HG02610 (cell line): ENCODE measurements around the gene NET1.

ENCODE experiments used
- ATAC-seq: cut with Tn5 transposase; IDR thresholded peaks from one replicate; pipeline ENCODE4 v1.9.1; 2021; ENCODE audit warnings: mild to moderate bottlenecking, moderate library complexity; ENCODE audit not compliant: unreplicated experiment

Gene NET1

DNA sequence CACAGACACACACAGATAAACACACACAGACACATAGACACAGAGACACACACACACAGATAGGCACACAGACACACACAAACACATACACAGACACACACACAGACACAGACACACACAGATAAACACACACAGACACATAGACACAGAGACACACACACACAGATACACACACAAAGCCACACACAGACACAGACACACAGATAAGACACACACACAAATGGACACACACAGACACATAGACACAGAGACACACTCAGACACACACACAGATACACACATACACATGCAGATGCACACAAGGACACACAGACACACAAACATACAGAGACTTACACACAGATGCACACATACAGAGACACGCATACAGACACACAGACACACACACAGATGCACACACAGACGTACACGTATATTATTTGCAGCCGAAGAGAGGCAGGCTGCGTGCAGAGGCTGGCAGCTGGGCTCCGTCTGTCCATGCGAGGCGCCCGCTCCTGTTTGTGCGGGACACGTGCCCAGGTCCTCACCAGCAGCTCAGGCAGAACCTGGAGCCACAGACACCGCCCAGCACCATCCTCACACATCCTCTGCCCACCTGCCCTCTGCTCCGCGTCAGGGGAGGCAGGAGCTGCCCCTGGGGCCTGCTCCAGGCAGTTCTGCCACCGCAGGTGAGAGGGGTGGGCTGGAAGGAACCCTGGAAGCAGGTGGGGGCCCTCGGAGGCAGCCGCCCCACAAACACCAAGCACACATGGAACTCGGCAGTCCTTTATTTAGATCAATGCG, 85.8 kb downstream of the NET1 start:
- no peak for ATAC-seq

DNA sequence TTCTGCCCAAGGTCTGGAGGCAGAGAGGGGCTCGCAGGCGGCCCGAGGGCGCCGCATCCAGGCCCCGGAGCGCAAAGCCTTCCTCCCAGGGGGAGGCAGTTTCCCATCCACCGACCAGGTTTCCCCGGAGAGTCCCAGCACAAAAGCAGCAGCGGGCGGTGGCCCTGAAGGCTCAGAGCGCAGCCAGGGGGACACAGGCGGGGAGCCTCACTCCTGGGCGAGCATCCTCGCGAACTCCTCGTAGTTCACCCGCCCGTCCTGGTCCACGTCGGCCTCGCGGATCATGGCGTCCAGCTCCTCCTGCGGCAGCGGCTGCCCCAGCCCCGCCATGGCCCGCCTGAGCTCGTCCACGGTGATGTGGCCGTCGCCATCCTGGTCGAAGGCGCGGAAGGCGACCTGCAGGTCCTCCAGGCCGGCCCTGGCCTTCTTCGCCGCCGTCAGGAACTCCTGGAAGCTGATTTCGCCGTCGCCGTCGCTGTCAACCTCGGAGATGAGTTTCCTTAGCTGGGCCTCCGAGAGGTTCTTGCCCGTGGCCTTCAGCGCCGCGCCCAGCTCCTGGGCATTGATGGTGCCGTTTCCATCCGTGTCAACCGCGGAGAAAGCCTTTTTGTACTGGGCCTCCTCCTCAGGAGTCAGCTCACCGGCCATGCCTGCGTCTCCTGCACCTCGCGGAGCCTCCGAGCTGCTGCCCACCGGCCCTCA, 86.6 kb downstream of the NET1 start:
- ATAC-seq = no peak

DNA sequence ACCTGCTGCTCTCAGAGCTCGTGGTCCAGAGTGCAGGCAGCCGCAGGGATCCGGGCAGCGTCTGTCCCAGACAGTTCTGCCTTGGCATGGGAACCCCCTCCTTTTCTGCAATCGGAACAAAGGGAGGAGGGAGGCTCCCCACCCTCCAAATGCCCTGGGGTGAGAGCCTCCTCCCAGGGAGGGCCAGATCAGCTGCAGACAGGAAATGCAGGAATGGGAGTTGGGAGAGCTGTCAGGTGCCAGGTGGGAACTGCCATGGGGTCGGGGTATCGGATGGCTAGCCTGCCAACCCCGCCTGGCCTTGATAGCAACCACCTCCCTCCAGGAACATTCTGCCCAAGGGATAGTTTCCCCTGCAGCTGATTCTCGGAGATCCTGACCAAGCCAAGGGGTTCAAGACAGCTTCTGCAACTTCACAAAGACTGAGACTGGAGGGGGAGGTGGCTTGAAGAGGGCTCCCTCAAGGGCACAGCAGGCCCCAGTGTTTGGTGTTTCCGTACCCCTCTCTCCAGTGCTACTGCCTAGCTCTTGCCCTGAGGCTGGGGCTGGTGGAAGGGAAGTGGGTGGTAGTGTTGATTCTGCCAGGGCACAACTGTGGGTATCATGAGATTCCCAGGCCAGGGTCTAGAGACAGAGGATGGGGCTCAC, 87.3 kb downstream of the NET1 start, which contains the start of gene CALML5:
TSS of gene CALML5 (minus strand) at position 78 of the 648 bp plus-strand sequence. CDS start 132 bp downstream, outside the sequence.
- ATAC-seq = no peak

GRCh38 chr10:5500162-5500670, 87.9 kb downstream of the NET1 start:
- no peak for ATAC-seq

GRCh38 chr10:5500910-5501309, 88.6 kb downstream of the NET1 start:
- no peak for ATAC-seq

GRCh38 chr10:5502061-5502521, 89.7 kb downstream of the NET1 start:
- no peak for ATAC-seq

DNA sequence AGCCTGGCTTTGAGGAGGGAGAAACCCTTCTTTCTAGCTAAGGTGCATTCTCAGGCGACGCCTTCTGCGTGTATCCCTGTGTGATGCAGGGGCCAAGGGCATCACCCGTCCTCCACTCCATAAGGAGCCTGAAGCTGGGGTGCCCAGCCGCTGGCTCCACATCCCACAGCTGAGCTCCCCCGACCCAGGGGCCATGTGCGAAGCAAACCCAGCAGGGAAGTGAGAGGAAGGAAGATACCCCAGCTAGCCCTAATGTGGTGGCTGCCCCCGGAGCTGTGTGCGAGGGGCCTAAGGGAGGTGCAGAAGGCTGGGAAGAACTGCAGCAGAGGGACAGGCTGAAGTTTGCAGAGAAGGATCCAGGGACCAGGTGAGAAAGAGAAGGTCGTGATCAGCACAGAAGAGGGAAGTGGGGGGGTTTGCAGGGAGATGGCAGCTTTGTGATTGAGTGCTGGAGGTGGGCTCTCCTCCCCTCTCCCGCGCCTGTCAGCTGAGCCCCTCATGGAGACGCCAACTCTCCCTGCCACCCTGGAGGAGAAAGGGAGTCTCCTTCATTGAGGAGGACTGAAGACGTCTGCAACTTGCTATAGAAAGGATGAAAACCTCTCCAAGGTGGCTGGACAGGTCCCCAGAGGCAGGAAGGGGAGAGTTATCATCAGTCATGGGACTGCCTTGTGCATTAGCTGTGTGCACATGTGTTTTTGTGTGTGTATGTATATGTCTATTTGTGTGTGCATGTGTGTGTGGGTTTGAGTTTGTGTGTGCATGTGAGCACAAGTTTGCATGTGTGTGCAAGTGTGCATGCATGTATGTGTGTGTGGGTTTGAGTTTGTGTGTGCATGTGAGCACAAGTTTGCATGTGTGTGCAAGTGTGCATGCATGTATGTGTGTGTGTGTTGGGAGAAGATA, 90.5 kb downstream of the NET1 start:
- ATAC-seq = no peak

DNA sequence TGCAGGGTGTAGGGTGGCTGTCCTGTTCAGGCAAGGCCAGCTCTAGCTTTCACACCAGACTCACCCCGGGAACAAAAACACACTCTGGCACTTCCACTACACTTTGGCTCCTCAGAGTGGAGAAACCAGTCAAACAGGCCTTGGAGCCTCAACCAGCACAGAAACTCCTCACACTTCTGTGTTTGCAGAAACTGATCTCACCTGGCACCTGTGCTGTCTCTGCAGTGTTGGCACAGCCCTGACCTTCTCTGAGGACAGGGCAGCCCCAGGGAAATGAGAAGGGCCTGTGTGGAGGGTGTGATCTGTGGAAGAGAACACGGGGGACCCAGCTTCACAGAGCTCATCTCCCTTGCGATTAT, 91.1 kb downstream of the NET1 start:
- ATAC-seq = no peak

- ATAC-seq = no peak
These were observed 92.1 kb downstream of the NET1 start for GRCh38 chr10:5504146-5505072.

DNA sequence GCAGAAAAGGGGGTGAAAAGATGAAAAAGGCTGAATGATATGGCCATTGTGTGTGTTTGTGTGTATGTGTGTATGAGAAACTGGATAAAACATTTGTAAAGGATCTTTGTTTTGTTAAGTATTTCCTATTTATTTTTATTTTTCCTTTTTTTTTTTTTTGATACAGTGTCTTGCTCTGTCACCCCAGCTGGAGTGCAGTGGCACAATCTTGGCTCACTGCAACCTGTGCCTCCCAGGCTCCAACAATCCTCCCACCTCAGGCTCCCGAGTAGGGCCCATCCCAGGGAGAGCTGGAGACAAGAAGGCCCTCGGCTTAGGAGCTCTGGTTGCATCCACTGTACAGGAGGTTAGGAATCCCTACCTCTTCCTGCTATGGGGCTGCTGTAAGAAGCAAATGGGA, 93.9 kb downstream of the NET1 start:
- no peak for ATAC-seq

- ATAC-seq = no peak
These were observed 94.6 kb downstream of the NET1 start for GRCh38 chr10:5506751-5507648.

DNA sequence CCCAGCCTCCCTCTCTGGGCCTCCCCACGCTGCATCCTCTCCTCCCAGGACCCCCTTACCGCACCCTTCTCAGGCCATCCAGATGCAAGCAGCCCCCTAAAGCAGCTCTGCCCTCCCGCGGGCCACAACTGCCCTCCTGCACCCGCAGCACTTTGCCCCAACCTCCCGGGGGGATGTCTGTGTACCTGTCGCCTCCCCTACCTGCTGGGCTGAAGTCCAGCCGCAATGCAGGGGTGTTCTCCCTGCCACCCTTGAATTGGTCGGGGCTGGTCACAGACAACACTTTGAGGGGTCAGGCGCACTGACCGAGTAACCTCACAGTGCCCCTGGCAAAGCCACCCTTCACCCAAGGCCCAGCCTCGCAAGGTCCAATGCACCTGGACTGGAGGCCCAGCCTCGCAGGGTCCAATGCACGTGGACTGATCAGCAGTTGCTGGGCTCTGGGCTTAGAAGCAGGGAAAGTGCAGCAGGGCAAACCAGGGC, 95.3 kb downstream of the NET1 start:
- ATAC-seq = no peak

DNA sequence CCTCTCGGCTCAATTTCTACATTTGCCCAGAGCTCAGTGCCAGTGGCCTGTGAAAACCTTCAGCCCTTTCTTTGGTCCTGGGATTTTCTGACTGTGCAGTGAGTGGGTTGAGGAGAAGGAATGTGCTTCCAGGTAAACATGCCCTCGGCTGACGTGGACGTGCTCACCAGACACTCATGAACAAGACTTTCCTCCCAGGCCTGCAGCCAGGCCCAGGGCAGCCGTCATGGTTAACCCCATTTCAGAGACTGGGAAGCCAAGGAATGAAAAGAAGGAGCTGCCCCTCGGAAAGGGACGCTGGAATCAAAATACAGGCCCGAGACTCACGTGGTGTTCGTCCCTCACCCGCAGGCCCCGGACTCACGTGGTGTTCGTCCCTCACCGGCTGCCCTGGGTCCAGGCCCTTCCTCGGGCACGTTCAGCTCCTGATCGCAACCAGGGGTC, 95.8 kb downstream of the NET1 start:
- no peak for ATAC-seq
